H1 (cell line): ENCODE data around the gene AK2. TPM values are rescaled to one million over a fixed set of nuclear protein-coding genes. Genes with fewer than 3 reads are reported as not detected.

ENCODE experiments used
- CTCF ChIA-PET: fragments of 300-600 bp; sonication (Branson Sonifier 250); formaldehyde crosslinking; loops from one replicate; lab custom pipeline; 2021; ENCODE audit not compliant: partially characterized antibody; lab: Charles Lee
- POLR2A ChIA-PET: fragments of 300-600 bp; sonication (Branson Sonifier 250); formaldehyde crosslinking; loops from one replicate; lab custom pipeline; 2021; ENCODE audit warnings: inconsistent platforms; ENCODE audit not compliant: partially characterized antibody; lab: Charles Lee
- DNase-seq, 2 experiments: peaks; one replicate each; pipeline versions ENCODE4 v3.0.0 to v3.0.0-alpha.2; 2010 to 2022; ENCODE audit warnings: low spot score in 2 of 2, low read depth in 1 of 2, mixed read lengths in 1 of 2
- FAIRE-seq: peaks from 2 replicates; lab custom pipeline; 2011; peaks lifted over from hg19 to GRCh38; lab: Jason Lieb, UNC
- H2AFZ ChIP-seq: 2 replicates; pipeline ENCODE4 v1.8.1; 2012; ENCODE audit warnings: low read length, inconsistent platforms
- H2AK5ac ChIP-seq: 2 replicates; pipeline ENCODE4 v1.6.1; 2013; ENCODE audit warnings: low read depth, low read length
- H2BK120ac ChIP-seq: replicated peaks from 2 replicates; pipeline ENCODE3; 2013; ENCODE audit warnings: low read depth, low read length, inconsistent platforms
- H2BK12ac ChIP-seq: 2 replicates; pipeline ENCODE4 v1.6.1; 2013; ENCODE audit warnings: low read depth, low read length
- H2BK15ac ChIP-seq: 2 replicates; pipeline ENCODE4 v1.6.1; 2013; ENCODE audit warnings: low read length
- H2BK20ac ChIP-seq: 2 replicates; pipeline ENCODE4 v1.6.1; 2013; ENCODE audit warnings: low read length
- H2BK5ac ChIP-seq: 2 replicates; pipeline ENCODE4 v1.6.1; 2013; ENCODE audit warnings: low read depth, low read length
- H3K14ac ChIP-seq: 2 replicates; pipeline ENCODE4 v1.6.1; 2013; ENCODE audit warnings: inconsistent platforms; ENCODE audit not compliant: insufficient read length
- H3K18ac ChIP-seq: 2 replicates; pipeline ENCODE4 v1.6.1; 2013; ENCODE audit warnings: low read length; ENCODE audit errors: extremely low read depth
- H3K23ac ChIP-seq: 2 replicates; pipeline ENCODE4 v1.6.1; 2013; ENCODE audit warnings: inconsistent platforms; ENCODE audit not compliant: insufficient read length
- H3K23me2 ChIP-seq: 2 replicates; pipeline ENCODE4 v1.6.1; 2013; ENCODE audit warnings: low read depth, low read length
- H3K27ac ChIP-seq: 2 replicates; pipeline ENCODE4 v1.6.1; 2011; ENCODE audit warnings: low read depth, low read length, inconsistent platforms
- H3K27me3 ChIP-seq, 4 experiments: replicated peaks in 1 of 4; 1 replicate in 1 of 4; 2 replicates in 3 of 4; pipeline versions ENCODE4 v1.6.1 to v1.8.1; 2011 to 2013; ENCODE audit warnings: low read length in 3 of 4, mild to moderate bottlenecking in 3 of 4, inconsistent platforms in 2 of 4, mixed read lengths in 2 of 4, moderate library complexity in 1 of 4; ENCODE audit not compliant: control insufficient read depth in 3 of 4, insufficient read depth in 3 of 4; ENCODE audit errors: extremely low read depth in 1 of 4
- H3K36me3 ChIP-seq, 4 experiments: 2 replicates each; pipeline versions ENCODE4 v1.6.1 to v1.8.1; 2011 to 2013; ENCODE audit warnings: mild to moderate bottlenecking in 4 of 4, low read length in 3 of 4, moderate library complexity in 2 of 4, control low read depth in 1 of 4, inconsistent platforms in 1 of 4; ENCODE audit not compliant: insufficient read depth in 4 of 4, control insufficient read depth in 2 of 4
- H3K4ac ChIP-seq: replicated peaks from 2 replicates; pipeline ENCODE3; 2013; ENCODE audit warnings: low read length, low read depth, mixed read lengths, inconsistent platforms; ENCODE audit not compliant: insufficient read length
- H3K4me1 ChIP-seq, 4 experiments: replicated peaks in 1 of 4; 1 replicate in 1 of 4; 2 replicates in 3 of 4; pipeline versions ENCODE4 v1.6.1 to v1.8.1; 2011 to 2013; ENCODE audit warnings: low read length in 3 of 4, inconsistent platforms in 2 of 4, mixed read lengths in 1 of 4; ENCODE audit not compliant: insufficient read depth in 4 of 4, control insufficient read depth in 3 of 4
- H3K4me2 ChIP-seq, 2 experiments: 2 replicates each; pipeline versions ENCODE4 v1.6.1 to v1.8.1; 2011 to 2013; ENCODE audit warnings: low read depth in 2 of 2, low read length in 2 of 2, control low read depth in 1 of 2, inconsistent platforms in 1 of 2, mild to moderate bottlenecking in 1 of 2; ENCODE audit not compliant: insufficient read depth in 1 of 2
- H3K4me3 ChIP-seq, 4 experiments: fragments of 200-600, 300-600 bp in 1 of 4; sonication (generic), shearing (Covaris generic), sonication (Bioruptor Twin) in 1 of 4; 2 replicates each; pipeline versions ENCODE4 v1.5.1 to v1.8.1; 2011 to 2016; ENCODE audit warnings: low read length in 4 of 4, low read depth in 3 of 4, control low read depth in 2 of 4, inconsistent platforms in 2 of 4, mild to moderate bottlenecking in 2 of 4, mixed read lengths in 1 of 4, moderate library complexity in 1 of 4; ENCODE audit not compliant: insufficient read depth in 2 of 4; ENCODE audit errors: extremely low read depth in 1 of 4
- H3K56ac ChIP-seq: replicated peaks from 2 replicates; pipeline ENCODE3; 2013; ENCODE audit warnings: low read depth, mild to moderate bottlenecking, mixed read lengths, low read length, inconsistent platforms; ENCODE audit not compliant: insufficient read length
- H3K79me1 ChIP-seq: 2 replicates; pipeline ENCODE4 v1.6.1; 2013; ENCODE audit warnings: low read depth, low read length, control low read depth
- H3K79me2 ChIP-seq, 2 experiments: 2 replicates each; pipeline versions ENCODE4 v1.6.1 to v1.8.1; 2012 to 2013; ENCODE audit warnings: low read length in 2 of 2, mild to moderate bottlenecking in 2 of 2, inconsistent platforms in 1 of 2; ENCODE audit not compliant: insufficient read depth in 2 of 2, control insufficient read depth in 1 of 2
- H3K9ac ChIP-seq, 4 experiments: replicated peaks in 1 of 4; 1 replicate in 1 of 4; 2 replicates in 3 of 4; pipeline versions ENCODE4 v1.6.1 to v1.8.1; 2011 to 2013; ENCODE audit warnings: low read depth in 3 of 4, low read length in 3 of 4, control low read depth in 2 of 4, mild to moderate bottlenecking in 2 of 4, moderate library complexity in 2 of 4, inconsistent platforms in 1 of 4; ENCODE audit errors: extremely low read depth in 1 of 4
- H3K9me3 ChIP-seq, 2 experiments: 2 replicates each; pipeline versions ENCODE4 v1.6.1 to v1.8.1; 2012 to 2013; ENCODE audit warnings: mild to moderate bottlenecking in 2 of 2, moderate library complexity in 2 of 2, control low read depth in 1 of 2, inconsistent platforms in 1 of 2, low read depth in 1 of 2, low read length in 1 of 2, mixed read lengths in 1 of 2; ENCODE audit not compliant: insufficient read depth in 2 of 2
- H4K20me1 ChIP-seq, 2 experiments: replicated peaks in 1 of 2; 2 replicates each; pipeline versions ENCODE3 to v1.8.1; 2011 to 2013; ENCODE audit warnings: inconsistent platforms in 2 of 2, low read length in 2 of 2, mild to moderate bottlenecking in 1 of 2; ENCODE audit not compliant: insufficient read depth in 2 of 2, control insufficient read depth in 1 of 2
- H4K5ac ChIP-seq: 2 replicates; pipeline ENCODE4 v1.6.1; 2013; ENCODE audit warnings: low read length, low read depth, mixed read lengths, inconsistent platforms; ENCODE audit not compliant: insufficient read length
- H4K8ac ChIP-seq: 2 replicates; pipeline ENCODE4 v1.8.0; 2013; ENCODE audit warnings: mild to moderate bottlenecking, moderate library complexity, low read length, inconsistent platforms; ENCODE audit not compliant: insufficient read depth; ENCODE audit errors: extremely low read depth
- H4K91ac ChIP-seq: replicated peaks from 2 replicates; pipeline ENCODE3; 2013; ENCODE audit warnings: low read length, mixed read lengths, inconsistent platforms; ENCODE audit not compliant: insufficient read length
- BACH1 ChIP-seq: IDR thresholded peaks from 2 replicates; pipeline ENCODE4 v1.6.1; 2012; ENCODE audit warnings: low read length, improper control_type of control experiment
- CEBPB ChIP-seq: IDR thresholded peaks from 2 replicates; pipeline ENCODE4 v1.6.1; 2012; ENCODE audit warnings: low read depth, low read length
- CHD1 ChIP-seq: IDR thresholded peaks from 2 replicates; pipeline ENCODE4 v1.6.1; 2012; ENCODE audit warnings: low read depth, low read length, improper control_type of control experiment
- NRF1 ChIP-seq: IDR thresholded peaks from 2 replicates; pipeline ENCODE4 v1.6.1; 2011; ENCODE audit warnings: mild to moderate bottlenecking, low read depth, low read length, improper control_type of control experiment
- POU5F1 ChIP-seq: IDR thresholded peaks from 2 replicates; pipeline ENCODE4 v1.6.1; 2011; ENCODE audit warnings: low read depth, mild to moderate bottlenecking, low read length, moderate library complexity
- RAD21 ChIP-seq, 2 experiments: IDR thresholded peaks in 1 of 2; conservative IDR thresholded peaks in 1 of 2; 2 replicates each; pipeline ENCODE4 v1.6.1; 2011; ENCODE audit warnings: low read depth in 2 of 2, low read length in 2 of 2, improper control_type of control experiment in 1 of 2, inconsistent platforms in 1 of 2, mild to moderate bottlenecking in 1 of 2, moderate library complexity in 1 of 2
- RBBP5 ChIP-seq: IDR thresholded peaks from 2 replicates; pipeline ENCODE4 v1.7.1; 2012; ENCODE audit warnings: low read depth, mild to moderate bottlenecking, inconsistent platforms, low read length, moderate library complexity, borderline replicate concordance
- SIRT6 ChIP-seq: IDR thresholded peaks from one replicate; pipeline ENCODE4 v1.7.1; 2012; ENCODE audit warnings: low read length, inconsistent platforms
- SUZ12 ChIP-seq: fragments of 200-600 bp; sonication (generic); IDR thresholded peaks from 2 replicates; pipeline ENCODE4 v1.6.1; 2012; ENCODE audit warnings: mild to moderate bottlenecking, inconsistent platforms, low read length, moderate library complexity, mixed read lengths
- TAF7 ChIP-seq: optimal IDR thresholded peaks from 2 replicates; pipeline ENCODE3; 2011; ENCODE audit warnings: low read depth, mild to moderate bottlenecking, inconsistent platforms, low read length, moderate library complexity, borderline replicate concordance
- TBP ChIP-seq: IDR thresholded peaks from 2 replicates; pipeline ENCODE4 v1.6.1; 2011; ENCODE audit warnings: low read depth, low read length, improper control_type of control experiment
- WGBS, 2 experiments: shearing (Covaris generic) in 1 of 2; methylation state at CpG; one replicate each; pipeline versions ENCODE4 v1.1.6 to v1.1.7; 2013 to 2015; ENCODE audit warnings: low lambda C conversion rate in 2 of 2, mixed read lengths in 2 of 2, inconsistent platforms in 1 of 2, low coverage in 1 of 2, missing lambda C conversion rate in 1 of 2; ENCODE audit not compliant: insufficient replicate concordance in 2 of 2, insufficient coverage in 1 of 2, insufficient read length in 1 of 2; ENCODE audit errors: extremely low coverage in 1 of 2, missing lambda C conversion rate in 1 of 2; 5-methylcytosine and 5-hydroxymethylcytosine counted together
- polyA plus RNA-seq, 7 experiments: library from polyadenylated mRNA; depleted of rRNA in 3 of 7; stranded (reverse) in 5 of 7; unstranded in 2 of 7; fragments of >200 nt in 5 of 7; fragments of 200-250 nt in 2 of 7; gene quantifications; 1 replicate in 5 of 7; 2 replicates in 1 of 7; 4 replicates in 1 of 7; pipeline versions ENCODE4 v1.2.1 to v1.2.3, GENCODE V29; 2011 to 2013; ENCODE audit warnings: missing spikeins in 2 of 7, mixed read lengths in 2 of 7
- total RNA-seq: library from RNA; stranded (reverse); fragmentation: NEBNext Ultra II Directional; extraction: Animal tissue kit (Norgen Biotek cat#: 25700); gene quantifications from 2 replicates; pipeline ENCODE4 v1.2.1, GENCODE V29; 2021

AK2 gene
- total and polyA plus RNA-seq, 2 of the 8 experiments (the other 6 are each of a cell fraction or from before 2014, with no cell fraction given): 92.3 to 137 TPM

- no peak overlapping the region for H4K8ac ChIP-seq
- H3K79me1 ChIP-seq: no peaks in the 10 kb centered on the region
- H2BK5ac ChIP-seq: no peak overlapping the region
- H3K23ac ChIP-seq: no peak overlapping the region
- no peak overlapping the region for H2AFZ ChIP-seq
- H3K9ac ChIP-seq: no peak overlapping the region
- H4K5ac ChIP-seq: no peak overlapping the region
- no peak overlapping the region for H3K14ac ChIP-seq
- H4K91ac ChIP-seq: no peak overlapping the region
- DNase-seq (no peak), FAIRE-seq (no peak)
- H3K36me3 ChIP-seq: no peaks in the 10 kb centered on the region
- H3K4me3 ChIP-seq: no peak overlapping the region
- H4K20me1 ChIP-seq: no peaks in the 10 kb centered on the region
- POLR2A ChIA-PET: interaction anchor here (0.6 to 2.3 kb wide), 2 partner anchors 11 to 15 kb away, joined by 3 to 8 read pairs; no protein-coding TSS in a partner anchor
- H3K23me2 ChIP-seq: no peaks in the 10 kb centered on the region
- H2BK12ac ChIP-seq: no peak overlapping the region
- no peak overlapping the region for H3K4ac ChIP-seq
- no peak overlapping the region for H3K27ac ChIP-seq
- CTCF ChIA-PET: interaction anchor here (1.1 to 2.0 kb wide), 7 partner anchors 11 to 69 kb away, joined by 3 to 6 read pairs (median 4); no protein-coding TSS in a partner anchor
- H2AK5ac ChIP-seq: no peak overlapping the region
- no peak overlapping the region for H2BK120ac ChIP-seq
- no peak overlapping the region for H3K56ac ChIP-seq
- no peak overlapping the region for H2BK20ac ChIP-seq
- 86% methylated on average over 1 of the region's 1 CpG; no CpG with 5 or more reads in 1 of the 2 experiments for WGBS, 2 experiments
- H3K4me1 ChIP-seq: peaks cover 7 to 18% (median 9%) of the 10 kb centered on the region in 4 experiments; a peak in 6 of 7 replicates
- H3K4me2 ChIP-seq: no peak overlapping the region
- H3K9me3 ChIP-seq: no peaks in the 10 kb centered on the region
- H2BK15ac ChIP-seq: peak overlapping the region; percentile 19; the same call in 1 of the 2 replicates
- H3K79me2 ChIP-seq: no peaks in the 10 kb centered on the region
- H3K18ac ChIP-seq: no peak overlapping the region
- TF ChIP-seq POU5F1: no peak
- TF ChIP-seq TBP: no peak
- TF ChIP-seq CEBPB: no peak
- no peak for TF ChIP-seq RBBP5
- TF ChIP-seq CHD1: no peak
- no peak for TF ChIP-seq SIRT6
- TF ChIP-seq RAD21 (IDR thresholded peaks at IDR 0.05 in 1 of 2, conservative IDR thresholded peaks at IDR 0.05 in 1 of 2; ENCODE audit: low read depth in 2 of 2, low read length in 2 of 2): no peak
- TF ChIP-seq TAF7: no peak
- no peak for TF ChIP-seq SUZ12
- TF ChIP-seq BACH1: no peak
- TF ChIP-seq NRF1: no peak
- H3K27me3 ChIP-seq: peaks cover 0 to under 1% (median 0%) of the 10 kb centered on the region in 4 experiments; a peak in 1 of 7 replicates
These were observed 51.5 kb downstream of the AK2 start for GRCh38 chr1:32985226-32985625.
